ENCODE data around the gene PRKCE. TPM values are rescaled to one million over a fixed set of nuclear protein-coding genes. Genes with fewer than 3 reads are reported as not detected.

PRKCE gene
- total and polyA plus RNA-seq, 2 of the 8 experiments (the other 6 are each of a cell fraction or from before 2014, with no cell fraction given), result 0.54 to 2.1 TPM

DNA sequence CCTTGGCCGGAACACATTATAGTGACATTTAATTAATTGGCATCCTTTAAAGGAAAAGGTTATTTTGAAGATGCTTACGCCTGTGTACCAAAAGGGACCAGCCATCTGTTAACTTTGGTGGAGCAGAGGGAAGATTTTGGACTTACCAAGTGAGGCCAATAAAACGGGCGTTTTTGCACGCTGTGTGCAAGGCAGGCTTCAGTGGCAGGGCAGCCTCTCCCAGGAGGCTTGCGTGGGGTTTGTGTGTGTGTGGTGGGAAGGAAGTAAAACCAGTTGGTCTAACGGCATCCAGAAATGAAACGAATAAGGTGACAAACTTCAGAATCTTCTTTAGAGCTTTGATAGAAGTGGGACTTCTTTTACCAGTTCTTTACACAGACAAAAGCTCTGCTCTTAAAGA lies 191.7 kb downstream of the PRKCE start (continued):
- TF ChIP-seq, protein P1, sequence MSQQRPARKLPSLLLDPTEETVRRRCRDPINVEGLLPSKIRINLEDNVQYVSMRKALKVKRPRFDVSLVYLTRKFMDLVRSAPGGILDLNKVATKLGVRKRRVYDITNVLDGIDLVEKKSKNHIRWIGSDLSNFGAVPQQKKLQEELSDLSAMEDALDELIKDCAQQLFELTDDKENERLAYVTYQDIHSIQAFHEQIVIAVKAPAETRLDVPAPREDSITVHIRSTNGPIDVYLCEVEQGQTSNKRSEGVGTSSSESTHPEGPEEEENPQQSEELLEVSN (IDR thresholded peaks at IDR 0.05), result no peak
- TF ChIP-seq SRF (IDR thresholded peaks at IDR 0.05; ENCODE audit: low read depth, low read length) (no peak), JUN (IDR thresholded peaks at IDR 0.05; ENCODE audit: low read depth, low read length) (no peak)
